HEK293T (cell line): ENCODE measurements around the gene THRB.

Source experiments
- FOXA1 ChIP-seq: fragments of 450-650 bp; IDR thresholded peaks from 2 replicates; pipeline ENCODE4 v1.6.1; 2016; ENCODE audit warnings: mild to moderate bottlenecking
- FOXM1 ChIP-seq: fragments of 450-650 bp; IDR thresholded peaks from 2 replicates; pipeline ENCODE4 v1.6.1; 2017; ENCODE audit warnings: mild to moderate bottlenecking, borderline replicate concordance

DNA sequence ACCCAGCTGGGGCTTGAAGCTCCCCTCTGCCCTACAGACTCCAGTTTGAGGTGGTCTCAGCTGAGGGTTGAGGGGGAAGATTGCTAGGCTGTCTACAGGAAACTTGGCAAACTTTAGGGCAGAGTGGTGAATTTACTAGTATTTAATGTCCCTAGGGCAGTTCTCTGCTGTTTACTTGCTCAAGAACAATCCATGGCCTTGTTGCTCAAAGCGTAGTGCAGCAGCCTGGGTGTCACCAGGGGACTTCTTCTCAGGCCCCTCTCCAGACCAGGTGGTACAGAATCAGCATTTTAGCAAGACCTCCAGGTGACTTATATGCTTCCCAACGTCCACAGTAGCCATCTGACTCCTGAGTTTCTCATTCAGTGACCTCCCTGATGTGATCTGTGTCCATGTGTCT is 360.7 kb downstream of the THRB start:
- TF ChIP-seq FOXM1 (no peak), FOXA1 (no peak)
